AG04449 (cell line): Measurements from ENCODE around the gene ZNF772.
"Not testable (repeated sequence)": the region's sequence is repeated elsewhere in the genome, so short reads cannot be mapped to it uniquely, and the experiment has no call there.

ENCODE experiments used
- CTCF ChIA-PET: fragments of 350-600 bp; formaldehyde crosslinking; extraction: SDS; loops from one replicate; lab custom pipeline; 2021; ENCODE audit warnings: antibody characterized with exemption; lab: Yijun Ruan, JAX
- POLR2A ChIA-PET: fragments of 400-600, 350-600 bp; formaldehyde crosslinking; extraction: SDS; loops from one replicate; lab custom pipeline; 2020; ENCODE audit warnings: antibody characterized with exemption, inconsistent platforms; lab: Yijun Ruan, JAX
- DNase-seq: peaks from one replicate; pipeline ENCODE4 v3.0.0-alpha.2; 2010; ENCODE audit warnings: low read depth, low spot score
- H3K4me3 ChIP-seq: 2 replicates; pipeline ENCODE4 v1.5.1; 2011; ENCODE audit warnings: low read depth, mild to moderate bottlenecking, control low read depth, low read length
- CTCF ChIP-seq: IDR thresholded peaks from one replicate; pipeline ENCODE4 v1.5.1; 2011; ENCODE audit warnings: mild to moderate bottlenecking, moderate library complexity, low read length, control low read depth, inconsistent platforms; ENCODE audit not compliant: insufficient read depth; ENCODE audit errors: missing control alignments

Gene ZNF772

GRCh38 chr19:57487477-57488298 is 10.3 kb upstream of the ZNF772 start, which contains the start of gene ZNF419:
Gene ZNF419 (plus strand): TSS chr19:57487750. CDS start chr19:57487951, 201 bp downstream.
- H3K4me3 ChIP-seq, result peak within 1 kb of the TSS; percentile 96
- DNase-seq, result peak; percentile 23
- POLR2A ChIA-PET, result not testable (repeated sequence)
- CTCF ChIA-PET, result interaction anchor here (0.6 kb wide), 1 partner anchor 739 kb away, joined by 4 read pairs; no protein-coding TSS in a partner anchor

- ChIA-PET POLR2A (no interaction called here), CTCF (no interaction called here)
- no peak for TF ChIP-seq CTCF
- no peak overlapping the region for H3K4me3 ChIP-seq
- DNase-seq, result no peak
These were observed 3.7 kb downstream of the ZNF772 start for GRCh38 chr19:57473646-57474045.

- H3K4me3 ChIP-seq, result no peak overlapping the region
- POLR2A ChIA-PET, result no interaction called here
- CTCF ChIA-PET, result no interaction called here
- no peak for DNase-seq
- no peak for TF ChIP-seq CTCF
These were observed 10.9 kb downstream of the ZNF772 start for GRCh38 chr19:57466489-57466888.

- DNase-seq, result no peak
- POLR2A ChIA-PET, result no interaction called here
- no peak for TF ChIP-seq CTCF
- CTCF ChIA-PET, result interaction anchor here (1.3 kb wide), 1 partner anchor 10 kb away, joined by 4 read pairs; no protein-coding TSS in a partner anchor
- no peak overlapping the region for H3K4me3 ChIP-seq
These were observed 11.5 kb downstream of the ZNF772 start for GRCh38 chr19:57465680-57466381.

- TF ChIP-seq CTCF, result no peak
- no peak for DNase-seq
- CTCF ChIA-PET, result no interaction called here
- POLR2A ChIA-PET, result no interaction called here
- no peak overlapping the region for H3K4me3 ChIP-seq
These were observed 25.1 kb downstream of the ZNF772 start for GRCh38 chr19:57452307-57452706.

GRCh38 chr19:57443121-57443696 is 34.2 kb downstream of the ZNF772 start:
- TF ChIP-seq CTCF, result no peak
- DNase-seq, result no peak
- CTCF ChIA-PET, result no interaction called here
- H3K4me3 ChIP-seq, result no peak overlapping the region
- POLR2A ChIA-PET, result no interaction called here
